ENCODE data around the gene EEF1AKMT1. TPM values are rescaled to one million over a fixed set of nuclear protein-coding genes. Genes with fewer than 3 reads are reported as not detected.
A peak's percentile ranks its signal among the peaks of the same experiment; 100 is the strongest.

EEF1AKMT1 gene
- total RNA-seq, 4 donors from 2014 or later, result 5.0 to 28.5 (median 21.7) TPM

DNA sequence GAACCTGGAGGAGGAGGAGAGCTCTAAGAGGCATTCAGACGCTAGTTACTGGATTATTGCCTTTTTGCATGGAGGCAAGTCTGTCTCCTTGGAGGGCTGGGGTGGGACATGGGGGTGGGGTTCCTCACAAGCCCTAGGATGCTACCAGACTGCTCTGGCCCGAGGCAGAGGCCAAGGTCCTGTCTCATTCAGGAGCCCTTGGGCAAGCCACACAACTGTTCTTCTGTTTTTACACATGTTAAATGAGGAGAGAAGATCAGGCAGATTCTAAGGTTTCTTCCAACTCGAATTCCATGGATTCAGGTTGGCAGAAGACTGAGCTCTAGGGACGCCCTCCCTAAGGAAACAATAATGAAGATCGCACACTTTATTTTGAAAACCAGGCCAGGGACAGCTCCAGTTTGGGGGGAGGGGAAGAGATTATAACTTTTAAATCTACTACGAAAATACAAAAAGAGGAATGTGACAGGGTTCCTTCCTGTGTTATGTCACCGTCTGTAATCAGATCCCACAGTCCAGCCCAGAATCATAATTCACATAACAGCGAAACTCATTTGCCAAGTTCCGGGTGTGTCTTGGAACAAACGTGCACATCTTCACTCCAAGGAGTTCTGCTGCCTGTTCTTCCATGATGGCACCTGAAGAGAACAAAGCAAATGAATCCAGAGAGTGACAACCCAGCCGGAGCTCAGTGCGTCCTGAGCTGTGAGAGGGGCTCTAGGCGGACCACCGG, 45.0 kb downstream of the EEF1AKMT1 start:
- Histone ChIP-seq H3K27ac (no peak overlapping the region), H3K4me3 (no peak overlapping the region), H3K36me3 (no peaks in the 10 kb centered on the region), H3K4me1 (no peaks in the 10 kb centered on the region), H3K27me3 (no peaks in the 10 kb centered on the region), H3K9me3 (no peaks in the 10 kb centered on the region)
- no peak for DNase-seq
- TF ChIP-seq, protein P1, sequence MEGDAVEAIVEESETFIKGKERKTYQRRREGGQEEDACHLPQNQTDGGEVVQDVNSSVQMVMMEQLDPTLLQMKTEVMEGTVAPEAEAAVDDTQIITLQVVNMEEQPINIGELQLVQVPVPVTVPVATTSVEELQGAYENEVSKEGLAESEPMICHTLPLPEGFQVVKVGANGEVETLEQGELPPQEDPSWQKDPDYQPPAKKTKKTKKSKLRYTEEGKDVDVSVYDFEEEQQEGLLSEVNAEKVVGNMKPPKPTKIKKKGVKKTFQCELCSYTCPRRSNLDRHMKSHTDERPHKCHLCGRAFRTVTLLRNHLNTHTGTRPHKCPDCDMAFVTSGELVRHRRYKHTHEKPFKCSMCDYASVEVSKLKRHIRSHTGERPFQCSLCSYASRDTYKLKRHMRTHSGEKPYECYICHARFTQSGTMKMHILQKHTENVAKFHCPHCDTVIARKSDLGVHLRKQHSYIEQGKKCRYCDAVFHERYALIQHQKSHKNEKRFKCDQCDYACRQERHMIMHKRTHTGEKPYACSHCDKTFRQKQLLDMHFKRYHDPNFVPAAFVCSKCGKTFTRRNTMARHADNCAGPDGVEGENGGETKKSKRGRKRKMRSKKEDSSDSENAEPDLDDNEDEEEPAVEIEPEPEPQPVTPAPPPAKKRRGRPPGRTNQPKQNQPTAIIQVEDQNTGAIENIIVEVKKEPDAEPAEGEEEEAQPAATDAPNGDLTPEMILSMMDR (IDR thresholded peaks at IDR 0.05), result no peak
- no peak for TF ChIP-seq POLR2A (IDR thresholded peaks at IDR 0.05)
- intact Hi-C loops (cut with DNase I; ENCODE audit: low total_unique reads), result no loop called here

DNA sequence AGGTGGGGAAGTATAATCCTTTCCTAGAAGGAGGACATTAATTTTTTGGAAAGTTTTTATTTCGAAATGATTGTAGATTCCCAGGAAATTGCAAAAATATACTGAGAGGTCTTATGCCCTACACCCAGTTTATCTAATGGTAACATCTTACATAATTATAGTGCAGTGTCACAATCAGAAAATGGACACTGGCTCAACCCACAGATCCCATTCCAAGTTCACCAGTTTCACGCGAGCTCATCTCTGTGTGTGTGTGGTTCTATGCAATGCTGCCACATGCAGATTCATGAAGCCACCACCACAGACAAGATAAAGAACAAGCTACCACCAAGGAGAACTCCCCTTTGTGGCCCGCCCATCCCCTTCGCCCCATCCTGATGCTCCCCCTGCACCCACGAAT, 45.9 kb downstream of the EEF1AKMT1 start:
- no peak for DNase-seq
- intact Hi-C loops (cut with DNase I; ENCODE audit: low total_unique reads), result no loop called here
- Histone ChIP-seq H3K4me3 (no peak overlapping the region), H3K9me3 (no peaks in the 10 kb centered on the region), H3K27ac (no peak overlapping the region), H3K4me1 (no peaks in the 10 kb centered on the region), H3K27me3 (no peaks in the 10 kb centered on the region), H3K36me3 (no peaks in the 10 kb centered on the region)
- TF ChIP-seq, protein P1 (IDR thresholded peaks at IDR 0.05), result no peak
- TF ChIP-seq POLR2A (IDR thresholded peaks at IDR 0.05), result no peak

DNA sequence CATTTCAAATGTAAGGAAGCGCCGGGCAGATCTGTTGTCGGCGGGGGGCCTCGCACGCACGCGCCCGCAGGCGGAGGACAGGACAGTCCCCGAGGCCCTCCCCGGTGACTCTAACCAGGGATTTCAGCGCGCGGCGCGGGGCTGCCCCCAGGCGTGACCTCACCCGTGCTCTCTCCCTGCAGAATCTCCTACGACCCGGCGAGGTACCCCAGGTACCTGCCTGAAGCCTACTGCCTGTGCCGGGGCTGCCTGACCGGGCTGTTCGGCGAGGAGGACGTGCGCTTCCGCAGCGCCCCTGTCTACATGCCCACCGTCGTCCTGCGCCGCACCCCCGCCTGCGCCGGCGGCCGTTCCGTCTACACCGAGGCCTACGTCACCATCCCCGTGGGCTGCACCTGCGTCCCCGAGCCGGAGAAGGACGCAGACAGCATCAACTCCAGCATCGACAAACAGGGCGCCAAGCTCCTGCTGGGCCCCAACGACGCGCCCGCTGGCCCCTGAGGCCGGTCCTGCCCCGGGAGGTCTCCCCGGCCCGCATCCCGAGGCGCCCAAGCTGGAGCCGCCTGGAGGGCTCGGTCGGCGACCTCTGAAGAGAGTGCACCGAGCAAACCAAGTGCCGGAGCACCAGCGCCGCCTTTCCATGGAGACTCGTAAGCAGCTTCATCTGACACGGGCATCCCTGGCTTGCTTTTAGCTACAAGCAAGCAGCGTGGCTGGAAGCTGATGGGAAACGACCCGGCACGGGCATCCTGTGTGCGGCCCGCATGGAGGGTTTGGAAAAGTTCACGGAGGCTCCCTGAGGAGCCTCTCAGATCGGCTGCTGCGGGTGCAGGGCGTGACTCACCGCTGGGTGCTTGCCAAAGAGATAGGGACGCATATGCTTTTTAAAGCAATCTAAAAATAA, 52.1 kb downstream of the EEF1AKMT1 start:
- Histone ChIP-seq H3K27ac (no peak overlapping the region), H3K36me3 (no peaks in the 10 kb centered on the region), H3K27me3 (no peaks in the 10 kb centered on the region), H3K4me3 (peak overlapping the region; percentile 2 to 21), H3K9me3 (no peaks in the 10 kb centered on the region), H3K4me1 (peaks cover 0 to 9% of the 10 kb centered on the region in 2 donors)
- DNase-seq, result peak; percentile 39 to 61
- no peak for TF ChIP-seq POLR2A (IDR thresholded peaks at IDR 0.05)
- TF ChIP-seq, protein P1 (IDR thresholded peaks at IDR 0.05), result no peak
- intact Hi-C loops (cut with DNase I; ENCODE audit: low total_unique reads), result no loop called here

DNA sequence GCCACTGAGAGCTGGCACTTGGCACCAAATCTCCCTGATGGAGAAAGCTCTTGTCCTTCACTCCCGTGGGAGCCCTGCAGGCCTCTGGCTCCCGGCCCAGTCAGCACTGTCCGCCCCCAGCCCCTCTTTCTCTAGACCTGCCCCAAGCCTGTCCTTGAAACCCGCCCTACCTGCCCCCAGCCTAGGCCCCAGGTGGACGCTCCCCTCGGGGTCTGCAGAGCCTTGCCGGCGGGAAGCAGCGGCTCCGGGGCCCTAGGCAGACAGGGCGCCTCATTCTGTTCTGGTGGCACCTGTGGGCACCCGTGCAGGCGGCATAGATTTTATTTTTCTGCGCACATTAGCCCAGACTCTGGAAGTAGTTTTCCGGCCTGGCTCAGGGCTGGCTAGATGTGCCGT, 52.7 kb downstream of the EEF1AKMT1 start:
- no peaks in the 10 kb centered on the region for H3K9me3 ChIP-seq
- no peak for DNase-seq
- H3K4me3 ChIP-seq, result no peak overlapping the region
- H3K27ac ChIP-seq, result no peak overlapping the region
- H3K36me3 ChIP-seq, result no peaks in the 10 kb centered on the region
- no peak for TF ChIP-seq POLR2A (IDR thresholded peaks at IDR 0.05)
- TF ChIP-seq, protein P1 (IDR thresholded peaks at IDR 0.05), result no peak
- H3K4me1 ChIP-seq, result peaks cover 0 to 9% of the 10 kb centered on the region in 2 donors
- no peaks in the 10 kb centered on the region for H3K27me3 ChIP-seq
- intact Hi-C loops (cut with DNase I; ENCODE audit: low total_unique reads), result no loop called here

DNA sequence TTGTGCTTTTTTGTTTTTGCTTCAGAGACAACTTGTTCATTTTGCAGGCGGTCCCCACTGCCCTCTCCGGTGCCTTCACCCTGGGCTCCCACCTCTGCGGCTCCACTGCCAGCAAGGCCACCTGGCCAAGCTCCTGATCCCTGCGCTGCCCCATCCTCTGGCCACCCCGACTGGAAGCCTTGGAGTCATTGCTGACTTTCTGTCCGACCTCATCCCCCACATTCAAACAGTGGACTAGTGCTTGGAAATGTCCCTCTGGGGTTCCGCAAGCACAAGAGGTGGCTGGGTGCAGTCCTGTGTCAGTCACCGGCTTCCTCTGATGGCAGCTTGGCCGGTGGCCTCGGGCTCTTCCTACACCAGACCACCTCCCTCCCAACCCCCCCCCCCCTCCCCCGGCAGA, 53.3 kb downstream of the EEF1AKMT1 start:
- no peak for DNase-seq
- intact Hi-C loops (cut with DNase I; ENCODE audit: low total_unique reads), result no loop called here
- no peak overlapping the region for H3K4me3 ChIP-seq
- no peaks in the 10 kb centered on the region for H3K27me3 ChIP-seq
- no peaks in the 10 kb centered on the region for H3K9me3 ChIP-seq
- TF ChIP-seq, protein P1 (IDR thresholded peaks at IDR 0.05), result no peak
- TF ChIP-seq POLR2A (IDR thresholded peaks at IDR 0.05), result no peak
- H3K36me3 ChIP-seq, result no peaks in the 10 kb centered on the region
- H3K4me1 ChIP-seq, result peaks cover 0 to 9% of the 10 kb centered on the region in 2 donors
- H3K27ac ChIP-seq, result no peak overlapping the region

Data from uterus (tissue), 4 donors.